GM18519 (cell line): Measurements from ENCODE around the gene DNASE2.

Experiments used
- ATAC-seq: cut with Tn5 transposase; IDR thresholded peaks from one replicate; pipeline ENCODE4 v1.9.1; 2021; ENCODE audit warnings: mild to moderate bottlenecking, moderate library complexity; ENCODE audit not compliant: unreplicated experiment, low FRiP score

DNASE2 gene

DNA sequence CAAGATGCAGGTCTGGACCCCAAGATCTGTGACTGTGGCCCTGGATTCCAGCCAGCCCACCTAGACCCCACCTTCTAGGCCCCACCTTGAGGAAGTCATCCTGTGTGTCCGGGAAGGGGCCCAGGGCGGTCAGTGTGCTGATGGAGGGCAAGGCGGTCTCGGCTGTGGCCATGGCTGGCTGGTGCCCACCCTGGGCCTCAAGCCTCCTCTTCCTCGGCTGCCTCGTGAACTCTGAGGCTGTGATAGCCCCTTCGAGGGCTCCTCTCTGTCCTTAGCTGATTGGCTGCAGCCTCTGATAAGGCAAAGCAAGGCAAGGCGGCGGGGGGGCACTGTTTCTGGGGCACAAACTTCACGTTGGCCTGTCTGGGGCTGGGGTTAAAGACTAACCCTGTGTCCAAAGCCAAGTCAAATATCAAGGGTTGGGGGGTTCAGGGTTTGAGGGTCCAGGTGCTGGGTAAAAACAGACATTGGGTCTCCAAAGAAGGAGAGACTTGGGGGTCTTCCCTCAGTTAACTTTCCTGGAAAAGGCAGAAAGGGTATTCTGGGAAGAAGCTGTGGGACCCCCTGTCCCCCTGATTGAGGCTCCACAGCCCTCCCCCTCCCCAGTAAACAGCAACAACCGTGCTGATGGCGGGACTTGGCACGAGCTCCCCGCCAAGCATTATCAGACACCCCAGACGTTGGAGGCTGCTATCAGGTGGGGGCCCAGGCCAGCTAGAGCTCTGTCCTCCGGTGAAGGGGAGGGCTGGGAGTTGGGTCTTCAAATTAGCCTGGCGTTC lies 5.9 kb upstream of the DNASE2 start, which contains the start of gene KLF1:
KLF1 (minus strand) TSS at position 233 of the 779 bp plus-strand sequence; CDS start at position 172, 61 bp downstream.
- ATAC-seq = no peak

DNA sequence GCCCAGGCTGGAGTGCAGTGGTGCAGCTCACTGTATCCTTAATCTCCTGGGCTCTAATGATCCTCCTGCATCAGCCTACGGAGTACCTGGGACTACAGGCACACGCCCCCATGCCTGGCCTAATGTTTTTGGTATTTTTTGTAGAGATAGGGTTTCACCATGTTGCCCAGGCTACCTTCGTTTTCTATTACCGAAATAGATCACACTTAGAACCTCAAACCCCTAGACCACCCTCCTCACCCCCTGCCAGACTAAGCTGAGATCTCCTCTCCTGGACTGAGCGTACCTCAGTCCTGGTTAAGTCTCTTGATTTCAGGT lies 5.4 kb upstream of the DNASE2 start:
- ATAC-seq = no peak

DNA sequence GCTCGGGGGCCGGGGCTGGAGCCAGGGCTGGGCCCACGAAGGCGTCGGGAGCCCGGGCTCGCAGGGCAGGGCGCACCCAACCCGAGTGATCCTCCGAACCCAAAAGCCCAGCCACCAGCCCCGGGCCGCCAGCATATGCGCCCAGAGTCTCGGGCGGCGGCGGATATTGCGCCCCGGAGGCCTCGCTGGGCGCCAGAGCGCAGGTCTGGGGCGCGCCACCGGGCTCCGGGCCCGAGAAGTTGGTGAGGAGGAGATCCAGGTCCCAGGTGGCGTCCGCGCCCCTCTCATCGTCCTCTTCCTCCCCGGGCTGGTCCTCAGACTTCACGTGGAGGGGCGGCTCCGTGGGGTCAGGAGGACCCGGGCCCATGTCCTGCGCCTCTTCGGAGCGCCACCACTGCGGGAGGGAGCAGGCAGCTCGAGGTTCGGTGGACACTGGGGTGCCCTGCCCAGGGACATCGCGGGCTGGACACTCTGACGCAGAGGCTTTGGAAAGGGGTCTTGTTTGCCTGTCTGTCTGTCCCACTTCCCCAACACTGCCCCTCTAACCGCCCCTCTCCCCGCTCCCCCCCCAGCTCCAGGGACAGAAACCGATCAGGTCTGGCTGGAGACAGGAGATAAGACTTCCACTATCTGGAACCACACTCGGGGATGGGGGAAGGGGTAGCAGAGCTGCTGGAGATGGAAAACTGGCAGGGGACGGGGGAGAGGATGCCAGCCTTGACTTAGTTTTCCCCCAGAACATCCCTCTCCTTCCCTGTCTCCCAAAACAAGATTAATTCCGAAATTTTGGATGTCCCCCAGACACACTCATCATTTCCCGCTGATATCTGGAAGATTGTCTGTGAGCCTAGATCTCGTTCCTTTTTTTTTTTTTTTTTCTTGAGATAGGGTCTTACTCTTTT lies 4.8 kb upstream of the DNASE2 start:
- ATAC-seq = no peak

DNA sequence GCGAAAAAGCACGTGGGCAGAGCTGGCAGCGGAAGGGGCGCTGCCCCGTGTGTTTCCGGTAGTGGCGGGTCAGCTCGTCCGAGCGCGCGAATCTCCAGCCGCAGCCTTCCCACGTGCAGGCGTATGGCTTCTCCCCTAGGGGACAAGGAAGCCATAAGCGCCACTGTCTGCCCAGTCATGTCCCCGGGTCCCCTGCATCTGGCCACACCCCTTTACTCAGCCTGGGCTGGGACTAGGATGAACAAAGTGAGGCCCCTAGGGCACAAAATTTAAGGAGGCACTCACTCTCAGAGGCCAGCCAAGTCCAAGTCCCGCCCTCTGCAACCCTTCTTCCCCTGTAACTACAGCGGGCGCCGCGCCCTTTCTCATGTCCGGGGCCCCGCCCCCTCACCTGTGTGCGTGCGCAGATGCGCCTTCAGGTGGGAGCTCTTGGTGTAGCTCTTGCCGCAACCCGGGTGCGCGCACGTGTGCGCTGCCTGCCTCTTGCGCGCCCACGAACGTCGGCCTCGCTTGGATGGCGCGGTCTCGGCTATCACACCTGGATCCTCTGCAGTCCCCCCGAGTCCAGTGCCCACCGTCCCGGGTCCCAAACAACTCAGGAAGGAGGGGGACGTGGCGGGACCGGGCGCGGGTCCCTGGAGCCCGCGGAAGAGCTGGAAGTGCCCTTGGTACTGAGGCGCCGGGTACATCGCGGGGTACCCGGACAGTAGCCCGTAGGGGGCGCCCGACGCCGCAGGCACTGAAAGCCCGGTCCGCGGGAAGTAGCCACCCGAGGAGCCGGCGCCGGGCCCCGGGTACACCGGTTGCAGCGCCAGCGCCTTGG lies 3.9 kb upstream of the DNASE2 start:
- ATAC-seq = no peak

DNA sequence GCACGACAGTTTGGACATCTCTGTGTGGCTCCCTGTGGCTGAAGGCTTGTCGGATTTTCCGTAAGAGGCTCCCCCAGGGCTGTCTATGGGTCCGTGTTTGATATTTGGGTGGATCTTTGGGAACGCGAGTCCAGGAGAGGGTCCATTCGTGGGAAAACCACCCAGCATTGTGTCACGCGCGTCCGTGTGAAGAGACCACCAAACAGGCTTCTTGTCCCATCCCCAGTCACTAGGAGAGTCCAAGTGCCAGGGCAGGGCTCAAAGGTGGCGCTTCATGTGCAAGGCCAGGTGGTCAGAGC lies 3.3 kb upstream of the DNASE2 start:
- ATAC-seq = no peak

DNA sequence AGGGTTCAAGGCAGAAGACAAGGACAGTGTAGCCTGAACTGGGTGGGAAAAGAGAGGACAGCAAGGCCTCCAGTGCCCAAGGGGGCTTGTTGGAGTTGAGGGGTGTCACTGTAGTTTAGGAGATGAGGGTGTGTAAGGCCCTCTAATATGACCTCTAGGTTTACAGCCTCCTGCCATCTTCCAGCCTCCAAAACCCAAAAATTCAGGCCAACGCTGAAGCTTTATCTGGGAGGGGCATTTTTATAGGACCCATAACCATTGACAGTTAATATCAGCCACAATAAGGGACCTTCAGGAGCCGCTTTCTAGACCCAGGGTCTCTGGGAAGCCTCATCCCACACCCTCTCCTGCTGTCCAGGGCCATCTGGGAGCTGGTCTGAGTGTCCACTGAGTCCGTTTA lies 3.0 kb upstream of the DNASE2 start:
- no peak for ATAC-seq

DNA sequence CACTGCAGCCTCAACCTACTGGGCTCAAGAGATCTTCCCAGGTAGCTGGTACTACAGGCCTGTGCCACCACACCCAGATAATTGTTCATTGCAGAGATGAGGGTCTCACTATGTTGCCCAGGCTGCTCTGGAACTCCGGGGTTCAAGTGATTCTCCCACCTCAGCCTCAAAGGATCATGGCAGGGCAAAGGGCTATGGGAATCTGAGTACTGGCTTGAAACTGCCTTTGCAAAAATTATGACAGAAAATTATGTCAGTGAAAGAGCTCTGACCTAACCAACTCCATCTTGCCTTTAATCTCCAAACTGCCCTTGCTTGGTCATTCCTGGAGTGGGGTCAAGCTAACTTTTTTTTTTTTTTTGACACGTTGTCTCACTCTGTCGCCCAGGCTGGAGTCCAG lies 1.3 kb upstream of the DNASE2 start:
- no peak for ATAC-seq

DNA sequence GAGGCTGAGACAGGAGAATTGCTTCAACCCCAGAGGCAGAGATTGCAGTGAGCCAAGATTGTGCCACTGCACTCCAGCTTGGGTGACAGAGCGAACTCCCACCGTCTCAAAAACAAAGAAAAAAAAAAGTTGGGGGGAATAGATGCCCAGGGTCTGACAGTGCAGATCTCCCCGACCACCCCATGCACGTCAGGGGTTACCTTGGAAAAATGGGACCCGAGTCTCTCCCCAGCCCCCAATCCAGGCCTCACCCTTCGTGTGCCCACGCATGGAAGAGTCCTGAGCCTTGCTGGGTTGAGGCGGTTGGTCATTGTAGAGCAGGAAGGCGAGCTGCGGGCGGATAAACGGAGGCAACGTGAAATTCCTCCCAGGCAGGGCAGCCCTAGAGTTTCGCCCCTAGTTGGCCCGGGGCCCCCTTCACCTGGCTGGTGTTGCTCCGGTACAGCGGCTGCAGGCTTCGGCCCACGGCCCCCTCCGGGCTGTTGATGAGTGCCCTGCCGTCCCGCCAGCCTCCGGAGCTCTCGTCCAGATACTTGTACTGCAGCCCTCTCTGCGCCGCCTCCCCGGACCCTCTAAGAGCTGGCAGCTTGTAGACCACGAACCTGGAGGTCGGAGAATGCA lies 588 bp downstream of the DNASE2 start:
- no peak for ATAC-seq

DNA sequence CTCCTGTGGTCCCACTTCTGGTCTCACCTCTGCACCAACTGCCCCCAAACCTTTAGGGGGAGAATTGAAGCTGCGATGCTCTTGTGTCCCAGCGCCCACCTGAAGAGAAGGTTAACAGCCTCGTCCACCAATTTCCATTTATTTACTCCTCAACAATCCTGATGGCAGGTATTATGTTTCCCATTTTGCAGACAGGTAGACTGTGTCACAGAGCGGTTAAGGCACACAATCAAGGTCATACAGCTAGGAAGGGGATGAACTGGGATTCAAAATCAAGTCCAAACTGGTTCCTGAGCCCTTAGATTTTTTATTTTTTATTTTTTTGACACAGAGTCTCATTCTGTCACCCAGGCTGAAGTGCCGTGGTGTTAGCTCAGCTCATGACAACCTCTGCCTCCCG lies 6.2 kb downstream of the DNASE2 start:
- ATAC-seq = no peak

DNA sequence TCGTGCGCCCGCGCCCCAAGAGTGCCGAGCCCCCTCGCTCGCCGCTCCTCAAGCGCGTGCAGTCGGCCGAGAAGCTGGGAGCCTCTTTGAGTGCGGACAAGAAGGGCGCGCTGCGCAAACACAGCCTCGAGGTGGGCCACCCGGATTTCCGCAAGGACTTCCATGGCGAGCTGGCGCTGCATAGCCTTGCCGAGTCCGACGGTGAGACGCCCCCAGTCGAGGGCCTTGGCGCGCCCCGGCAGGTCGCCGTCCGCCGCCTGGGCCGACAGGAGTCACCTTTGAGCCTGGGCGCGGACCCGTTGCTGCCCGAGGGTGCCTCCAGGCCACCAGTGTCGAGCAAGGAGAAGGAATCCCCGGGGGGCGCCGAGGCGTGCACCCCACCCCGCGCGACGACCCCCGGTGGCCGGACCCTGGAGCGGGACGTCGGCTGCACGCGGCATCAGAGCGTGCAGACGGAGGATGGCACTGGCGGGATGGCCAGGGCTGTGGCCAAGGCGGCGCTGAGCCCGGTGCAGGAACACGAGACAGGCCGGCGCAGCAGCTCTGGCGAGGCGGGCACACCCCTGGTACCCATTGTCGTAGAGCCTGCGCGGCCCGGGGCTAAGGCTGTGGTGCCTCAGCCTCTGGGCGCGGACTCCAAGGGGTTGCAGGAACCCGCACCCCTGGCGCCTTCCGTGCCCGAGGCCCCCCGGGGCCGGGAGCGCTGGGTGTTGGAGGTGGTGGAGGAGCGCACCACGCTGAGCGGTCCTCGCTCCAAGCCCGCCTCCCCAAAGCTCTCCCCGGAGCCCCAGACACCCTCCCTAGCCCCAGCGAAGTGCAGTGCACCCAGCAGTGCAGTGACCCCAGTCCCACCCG lies 7.1 kb downstream of the DNASE2 start:
- ATAC-seq = no peak

DNA sequence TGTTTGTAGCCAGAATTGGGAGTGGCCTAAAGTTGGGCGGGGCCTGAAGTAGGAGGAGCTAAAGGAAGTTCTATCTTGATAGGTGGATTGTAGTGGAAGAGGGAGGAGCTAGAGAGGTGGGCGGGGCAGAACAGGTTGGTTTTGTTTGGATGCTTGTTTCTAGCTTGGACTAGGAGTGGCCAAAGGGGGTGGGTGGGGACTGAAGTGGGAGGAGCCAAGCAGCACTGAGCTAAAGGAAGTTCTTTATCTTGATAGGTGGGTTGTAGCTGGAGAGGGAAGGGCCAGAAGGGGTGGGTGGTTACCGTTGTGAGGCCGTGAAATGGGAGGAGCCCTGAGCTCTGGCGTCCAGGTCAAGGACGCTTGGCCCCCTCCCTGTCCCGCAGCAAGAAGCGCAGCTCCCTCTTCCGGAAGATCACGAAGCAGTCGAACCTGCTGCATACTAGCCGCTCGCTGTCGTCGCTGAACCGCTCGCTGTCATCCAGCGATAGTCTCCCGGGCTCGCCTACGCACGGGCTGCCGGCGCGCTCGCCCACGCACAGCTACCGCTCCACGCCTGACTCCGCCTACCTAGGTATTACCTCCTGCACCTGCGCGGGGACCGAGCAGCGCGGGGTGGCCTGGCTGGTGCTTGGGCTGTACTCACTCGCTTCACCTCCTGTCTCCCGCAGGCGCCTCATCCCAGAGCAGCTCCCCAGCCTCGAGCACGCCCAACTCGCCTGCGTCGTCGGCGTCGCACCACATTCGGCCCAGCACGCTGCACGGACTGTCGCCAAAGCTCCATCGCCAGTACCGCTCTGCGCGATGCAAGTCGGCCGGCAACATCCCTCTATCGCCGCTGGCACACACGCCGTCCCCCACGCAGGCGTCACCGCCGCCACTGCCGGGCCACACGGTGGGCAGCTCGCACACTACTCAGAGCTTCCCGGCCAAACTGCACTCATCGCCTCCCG lies 8.0 kb downstream of the DNASE2 start:
- ATAC-seq = no peak

DNA sequence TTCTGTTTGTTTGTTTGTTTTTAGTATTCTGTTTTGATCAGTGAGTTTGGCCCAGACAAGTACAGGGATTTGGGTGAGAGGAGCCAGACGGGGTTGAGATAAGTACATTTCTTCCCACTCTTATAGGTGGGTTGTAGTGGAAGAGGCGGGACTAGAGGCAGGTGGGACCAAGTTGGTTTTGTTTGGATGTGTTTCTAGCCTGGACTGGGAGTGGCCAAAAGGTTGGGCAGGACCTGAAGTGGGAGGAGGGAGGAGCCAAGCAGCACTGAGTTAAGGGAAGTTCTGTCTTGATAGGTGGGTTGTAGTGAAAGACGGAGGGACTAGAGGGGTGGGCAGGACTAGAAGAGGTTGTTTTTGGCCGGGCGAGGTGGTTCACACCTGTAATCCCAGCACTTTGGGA lies 9.0 kb downstream of the DNASE2 start:
- no peak for ATAC-seq

DNA sequence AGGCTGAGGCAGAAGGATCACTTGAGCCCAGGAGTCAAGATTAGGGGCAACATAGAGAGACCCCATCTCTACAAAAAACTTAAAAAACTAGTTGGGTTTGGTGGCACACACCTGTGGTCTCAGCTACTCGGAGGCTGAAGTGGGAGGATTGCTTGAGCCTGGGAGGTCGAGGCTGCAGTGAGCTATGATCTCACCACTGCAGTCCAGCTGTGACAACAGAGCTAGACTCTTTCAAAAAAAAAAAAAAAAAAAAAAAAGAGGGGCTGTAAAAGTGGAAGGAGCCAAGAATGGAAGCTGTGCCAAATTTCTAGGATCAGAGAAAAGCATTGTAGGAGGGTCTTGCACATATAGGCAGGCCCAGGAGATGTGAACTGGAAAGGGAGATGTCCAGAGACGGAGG lies 9.6 kb downstream of the DNASE2 start:
- no peak for ATAC-seq

DNA sequence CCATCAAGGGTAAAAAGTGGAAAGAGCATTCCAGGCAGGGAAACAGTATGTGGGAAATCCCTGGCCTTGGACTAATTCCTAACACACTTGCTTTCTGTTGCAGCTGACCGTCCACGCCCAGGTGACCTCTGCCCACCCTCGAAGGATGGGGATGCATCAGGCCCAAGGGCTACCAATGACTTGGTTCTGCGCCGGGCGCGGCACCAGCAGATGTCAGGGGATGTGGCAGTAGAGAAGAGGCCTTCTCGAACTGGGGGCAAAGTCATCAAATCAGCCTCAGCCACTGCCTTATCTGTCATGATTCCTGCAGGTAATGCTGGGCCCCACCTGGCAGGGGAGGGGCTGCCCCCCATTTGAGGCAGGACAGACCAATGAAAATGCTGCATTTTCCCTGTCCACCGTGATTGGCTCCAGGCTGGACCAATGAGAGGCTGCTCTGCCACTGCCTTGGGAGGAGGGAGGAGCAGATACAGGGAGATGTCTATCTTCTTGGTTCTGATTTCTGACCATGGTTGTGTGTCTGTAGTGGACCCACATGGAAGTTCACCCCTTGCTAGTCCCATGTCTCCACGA lies 12.6 kb downstream of the DNASE2 start:
- no peak for ATAC-seq

DNA sequence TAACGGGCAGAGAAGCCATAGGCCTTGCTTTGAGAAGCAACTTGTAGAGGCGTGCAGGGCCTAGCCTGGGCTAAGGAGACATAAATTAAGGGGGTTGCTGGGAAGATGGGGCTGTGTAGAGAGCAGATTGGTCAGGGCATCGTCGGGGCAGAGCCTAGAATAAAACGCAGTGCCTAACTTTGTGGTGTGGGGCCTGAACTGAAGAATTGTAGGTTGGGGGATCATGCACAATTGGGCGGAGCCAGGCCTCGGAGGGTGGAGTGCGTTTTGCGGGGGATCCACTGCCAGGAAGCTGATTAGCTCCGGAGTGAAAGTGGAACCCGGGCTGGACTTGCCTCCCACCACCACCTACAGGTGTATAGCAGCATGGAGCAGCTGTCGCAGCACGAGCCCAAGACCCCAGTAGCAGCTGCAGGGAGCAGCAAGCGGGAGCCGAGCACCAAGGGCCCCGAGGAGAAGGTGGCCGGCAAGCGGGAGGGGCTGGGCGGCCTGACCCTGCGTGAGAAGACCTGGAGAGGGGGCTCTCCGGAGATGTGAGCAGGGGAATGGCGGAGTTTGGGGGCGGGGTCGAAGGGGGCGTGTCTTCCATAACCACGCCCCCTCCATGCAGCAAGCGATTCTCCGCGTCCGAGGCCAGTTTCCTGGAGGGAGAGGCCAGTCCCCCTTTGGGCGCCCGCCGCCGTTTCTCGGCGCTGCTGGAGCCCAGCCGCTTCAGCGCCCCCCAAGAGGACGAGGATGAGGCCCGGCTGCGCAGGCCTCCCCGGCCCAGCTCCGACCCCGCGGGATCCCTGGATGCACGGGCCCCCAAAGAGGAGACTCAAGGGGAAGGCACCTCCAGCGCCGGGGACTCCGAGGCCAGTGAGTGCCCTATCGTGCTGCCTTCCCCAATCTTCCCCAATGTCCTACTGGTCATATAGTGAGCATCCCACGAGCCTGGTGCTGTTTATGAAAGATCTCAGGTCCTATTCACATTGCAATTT lies 13.8 kb downstream of the DNASE2 start:
- ATAC-seq = no peak

DNA sequence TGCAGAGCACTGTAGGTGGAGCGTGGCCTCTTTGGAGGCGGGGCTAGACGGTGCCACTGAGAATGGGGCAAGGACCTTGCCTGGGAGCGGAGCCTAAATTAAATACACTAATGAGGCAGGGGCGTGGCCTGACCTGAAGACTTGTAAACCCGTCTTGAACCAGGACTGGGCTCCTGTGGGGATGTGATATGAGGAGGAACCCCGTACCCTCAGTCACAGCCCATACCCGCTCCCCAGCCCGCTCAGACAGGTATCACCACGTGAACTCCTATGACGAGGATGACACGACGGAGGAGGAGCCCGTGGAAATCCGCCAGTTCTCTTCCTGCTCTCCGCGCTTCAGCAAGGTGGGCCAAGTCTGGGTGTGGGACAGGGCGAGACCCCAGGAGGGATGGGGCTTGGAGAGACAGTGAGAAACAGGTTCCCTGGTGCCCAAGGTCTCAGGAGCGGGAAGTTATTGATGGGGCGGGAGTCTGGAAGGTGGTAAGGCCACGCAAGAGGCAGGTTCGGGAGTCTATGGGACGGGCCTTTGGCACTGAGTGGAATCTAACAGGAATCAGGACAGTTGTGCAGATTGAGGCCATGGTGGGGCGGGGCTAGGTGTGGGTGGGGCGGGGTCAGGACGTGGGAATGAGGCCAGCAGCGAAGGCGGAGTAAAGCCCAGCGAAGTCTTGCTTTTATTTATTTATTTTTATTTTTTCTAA lies 14.7 kb downstream of the DNASE2 start:
- no peak for ATAC-seq
